Measurements from ENCODE around the gene CNNM2. TPM values are rescaled to one million over a fixed set of nuclear protein-coding genes. Genes with fewer than 3 reads are reported as not detected.

CNNM2 gene
- total and polyA plus RNA-seq, 8 donors, result 0.76 to 45.5 (median 6.3) TPM

- no peaks in the 10 kb centered on the region for H3K9me3 ChIP-seq
- intact Hi-C loops (cut with DNase I; ENCODE audit: low total_unique reads), result no loop called here
- H3K4me3 ChIP-seq, result no peak overlapping the region
- no peak for TF ChIP-seq POLR2AphosphoS5 (IDR thresholded peaks at IDR 0.05)
- TF ChIP-seq POLR2A (IDR thresholded peaks at IDR 0.05), result no peak
- TF ChIP-seq EP300 (IDR thresholded peaks at IDR 0.05), result no peak
- TF ChIP-seq CTCF (IDR thresholded peaks at IDR 0.05), result no peak
- 74 to 95% (median 84%) methylated on average over 2 of the region's 2 CpGs for WGBS, 5 donors
- no peaks in the 10 kb centered on the region for H3K27me3 ChIP-seq
- H3K36me3 ChIP-seq, result no peaks in the 10 kb centered on the region
- no peak for DNase-seq
- H3K4me1 ChIP-seq, result peaks cover 0 to 13% (median 0%) of the 10 kb centered on the region in 4 donors
- no peak overlapping the region for H3K27ac ChIP-seq
Measured at GRCh38 chr10:103025696-103026095, 107.6 kb downstream of the CNNM2 start.

GRCh38 chr10:103038570-103038969 lies 120.5 kb downstream of the CNNM2 start:
- no peak for DNase-seq
- Histone ChIP-seq H3K4me3 (no peak overlapping the region), H3K27me3 (no peaks in the 10 kb centered on the region), H3K27ac (no peak overlapping the region), H3K36me3 (no peaks in the 10 kb centered on the region), H3K9me3 (no peaks in the 10 kb centered on the region), H3K4me1 (peaks cover 0 to 11% (median 2%) of the 10 kb centered on the region in 4 donors)
- TF ChIP-seq CTCF (IDR thresholded peaks at IDR 0.05) (no peak), EP300 (IDR thresholded peaks at IDR 0.05) (no peak), POLR2AphosphoS5 (IDR thresholded peaks at IDR 0.05) (no peak), POLR2A (IDR thresholded peaks at IDR 0.05) (no peak)
- WGBS, 5 donors, result 72 to 92% (median 82%) methylated on average over 2 of the region's 2 CpGs
- intact Hi-C loops (cut with DNase I; ENCODE audit: low total_unique reads), result no loop called here

GRCh38 chr10:103040418-103040817 lies 122.3 kb downstream of the CNNM2 start:
- H3K4me3 ChIP-seq, result no peak overlapping the region
- TF ChIP-seq EP300 (IDR thresholded peaks at IDR 0.05) (no peak), CTCF (IDR thresholded peaks at IDR 0.05) (no peak), POLR2AphosphoS5 (IDR thresholded peaks at IDR 0.05) (no peak), POLR2A (IDR thresholded peaks at IDR 0.05) (no peak)
- WGBS, 5 donors, result 82 to 90% (median 87%) methylated on average over 4 of the region's 4 CpGs
- H3K27me3 ChIP-seq, result no peaks in the 10 kb centered on the region
- no peaks in the 10 kb centered on the region for H3K9me3 ChIP-seq
- intact Hi-C loops (cut with DNase I; ENCODE audit: low total_unique reads), result no loop called here
- no peak overlapping the region for H3K27ac ChIP-seq
- no peaks in the 10 kb centered on the region for H3K36me3 ChIP-seq
- peaks cover 0 to 22% (median 3%) of the 10 kb centered on the region in 4 donors for H3K4me1 ChIP-seq
- DNase-seq, result no peak

- TF ChIP-seq POLR2A (IDR thresholded peaks at IDR 0.05), result no peak
- TF ChIP-seq POLR2AphosphoS5 (IDR thresholded peaks at IDR 0.05), result no peak
- no peak for TF ChIP-seq EP300 (IDR thresholded peaks at IDR 0.05)
- TF ChIP-seq CTCF (IDR thresholded peaks at IDR 0.05), result no peak
- DNase-seq, result no peak
Measured at GRCh38 chr10:103041391-103041790, 123.3 kb downstream of the CNNM2 start.

More at GRCh38 chr10:103041391-103041790, 123.3 kb downstream of the CNNM2 start:
- Histone ChIP-seq H3K27me3 (no peaks in the 10 kb centered on the region), H3K4me1 (peaks cover 0 to 22% (median 5%) of the 10 kb centered on the region in 4 donors), H3K27ac (no peak overlapping the region), H3K4me3 (no peak overlapping the region), H3K36me3 (no peaks in the 10 kb centered on the region), H3K9me3 (no peaks in the 10 kb centered on the region)
- WGBS, 5 donors, result 83 to 96% (median 90%) methylated on average over 6 of the region's 6 CpGs
- intact Hi-C loops (cut with DNase I; ENCODE audit: low total_unique reads), result no loop called here
